ENCODE data around the gene CSNK2A1. TPM values are rescaled to one million over a fixed set of nuclear protein-coding genes. Genes with fewer than 3 reads are reported as not detected.

Gene CSNK2A1
- total RNA-seq, 1 donor, result 117 TPM

GRCh38 chr20:427849-428657 lies 115.5 kb downstream of the CSNK2A1 start:
- no peak for DNase-seq (ENCODE audit: low read depth)
- H3K4me3 ChIP-seq (ENCODE audit: low read depth, low read length), result no peak overlapping the region
- no peak for TF ChIP-seq CTCF (IDR thresholded peaks at IDR 0.05; ENCODE audit: insufficient read depth, low read depth, low read length)

- no peak overlapping the region for H3K4me3 ChIP-seq (ENCODE audit: low read depth, low read length)
- DNase-seq (ENCODE audit: low read depth), result no peak
Measured at GRCh38 chr20:427401-427800, 116.2 kb downstream of the CSNK2A1 start.

GRCh38 chr20:426566-426965 lies 117.0 kb downstream of the CSNK2A1 start:
- DNase-seq (ENCODE audit: low read depth), result no peak
- no peak overlapping the region for H3K4me3 ChIP-seq (ENCODE audit: low read depth, low read length)
- no peak for TF ChIP-seq CTCF (IDR thresholded peaks at IDR 0.05; ENCODE audit: insufficient read depth, low read depth, low read length)

More at GRCh38 chr20:427401-427800, 116.2 kb downstream of the CSNK2A1 start:
- no peak for TF ChIP-seq CTCF (IDR thresholded peaks at IDR 0.05; ENCODE audit: insufficient read depth, low read depth, low read length)

Small RNA genes lying within 50 kb of the gene (small RNA-seq; reads per million reads assigned to genes)
- gene RF00019, result not detected

Other genes with a start within 250 kb of the CSNK2A1 start
- gene ZCCHC3, start 246.2 kb downstream of the CSNK2A1 start, total RNA-seq, result 10.6 and 11.2 TPM in 2 replicates
- 6.0 and 6.8 TPM in 2 replicates for gene SOX12, start 218.2 kb downstream of the CSNK2A1 start, total RNA-seq
- gene NRSN2, start 196.7 kb downstream of the CSNK2A1 start, total RNA-seq, result 53.5 and 73.1 TPM in 2 replicates
- gene TRIB3, start 163.0 kb downstream of the CSNK2A1 start, total RNA-seq, result 36.7 and 100 TPM in 2 replicates
- gene RBCK1, start 135.5 kb downstream of the CSNK2A1 start, total RNA-seq, result 59.2 and 78.0 TPM in 2 replicates
- 40.3 and 42.3 TPM in 2 replicates for gene TBC1D20, start 81.3 kb downstream of the CSNK2A1 start, total RNA-seq
- gene TCF15, start 66.5 kb upstream of the CSNK2A1 start, total RNA-seq, result not detected in 2 replicates
- gene SRXN1, start 109.4 kb upstream of the CSNK2A1 start, total RNA-seq, result 32.9 and 35.4 TPM in 2 replicates
- gene SCRT2, start 132.0 kb upstream of the CSNK2A1 start, total RNA-seq, result not detected in 2 replicates
- not detected in 2 replicates for gene SLC52A3, start 224.7 kb upstream of the CSNK2A1 start, total RNA-seq

All from fibroblast of villous mesenchyme (primary cell).